Testis (tissue), 2 donors: Measurements from ENCODE around the gene BICD1.

ENCODE experiments used
- CTCF ChIP-seq, 3 experiments: fragments of 450-650 bp in 2 of 3; fragments of 200-600 bp in 1 of 3; sonication (generic) in 1 of 3; IDR thresholded peaks; one replicate each; pipeline ENCODE4 v1.5.1; 2016 to 2019; ENCODE audit warnings: antibody characterized with exemption in 3 of 3, mild to moderate bottlenecking in 2 of 3, moderate library complexity in 1 of 3
- POLR2A ChIP-seq: fragments of 450-650 bp; IDR thresholded peaks from one replicate; pipeline ENCODE4 v1.6.1; 2017; ENCODE audit warnings: antibody characterized with exemption, mild to moderate bottlenecking, moderate library complexity

- TF ChIP-seq CTCF (IDR thresholded peaks at IDR 0.05) = no peak
- TF ChIP-seq POLR2A = no peak
Observed at GRCh38 chr12:32100888-32101287, 5.8 kb upstream of the BICD1 start.
